Stimulated activated CD4-positive, alpha-beta T cell treated with anti-CD3 and anti-CD28 coated beads, TNF-alpha, amount 100 ng/mL, for 24 hours (primary cell): ENCODE measurements around the gene COL6A2.
"Not testable (repeated sequence)": the region's sequence is repeated elsewhere in the genome, so short reads cannot be mapped to it uniquely, and the experiment has no call there.

Source experiments
- DNase-seq, 3 experiments: peaks; one replicate each; pipeline ENCODE4 v3.0.0-alpha.2; 2020; ENCODE audit warnings: low read depth in 3 of 3

Gene COL6A2

GRCh38 chr21:46094401-46095082 lies 3.4 kb upstream of the COL6A2 start:
- DNase-seq, result no peak

DNA sequence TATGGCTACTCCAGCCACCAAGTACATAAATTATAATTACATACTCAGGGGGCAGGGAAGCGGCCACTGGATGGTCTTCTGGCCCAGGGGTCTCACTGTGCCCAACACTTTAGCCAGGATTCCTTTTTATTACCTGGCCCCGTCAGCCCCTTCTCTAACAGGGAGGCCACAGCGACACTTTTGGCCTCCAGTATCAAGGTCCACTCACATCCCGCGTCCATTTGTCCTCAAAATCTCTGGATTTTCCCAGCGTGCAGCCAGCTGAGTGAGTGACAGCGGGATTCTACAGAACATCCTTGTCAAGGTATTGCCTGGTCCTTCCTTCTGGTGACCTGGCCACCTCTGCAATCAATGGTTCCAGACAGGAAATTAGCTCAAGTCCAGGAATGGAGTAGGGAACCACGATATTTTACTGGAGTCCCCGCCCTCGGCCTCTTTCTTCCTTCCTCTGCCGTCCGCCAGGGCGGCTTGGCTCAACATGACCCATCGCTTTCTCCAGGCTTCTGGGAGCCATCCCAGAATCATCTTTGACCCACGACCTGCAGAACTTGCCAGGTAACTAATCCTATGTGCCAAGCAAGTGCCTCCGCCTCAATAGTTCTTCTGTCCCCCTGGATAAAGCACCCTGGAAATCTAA lies 2.7 kb upstream of the COL6A2 start:
- no peak for DNase-seq

GRCh38 chr21:46095814-46096595 lies 1.9 kb upstream of the COL6A2 start:
- DNase-seq, result no peak

DNA sequence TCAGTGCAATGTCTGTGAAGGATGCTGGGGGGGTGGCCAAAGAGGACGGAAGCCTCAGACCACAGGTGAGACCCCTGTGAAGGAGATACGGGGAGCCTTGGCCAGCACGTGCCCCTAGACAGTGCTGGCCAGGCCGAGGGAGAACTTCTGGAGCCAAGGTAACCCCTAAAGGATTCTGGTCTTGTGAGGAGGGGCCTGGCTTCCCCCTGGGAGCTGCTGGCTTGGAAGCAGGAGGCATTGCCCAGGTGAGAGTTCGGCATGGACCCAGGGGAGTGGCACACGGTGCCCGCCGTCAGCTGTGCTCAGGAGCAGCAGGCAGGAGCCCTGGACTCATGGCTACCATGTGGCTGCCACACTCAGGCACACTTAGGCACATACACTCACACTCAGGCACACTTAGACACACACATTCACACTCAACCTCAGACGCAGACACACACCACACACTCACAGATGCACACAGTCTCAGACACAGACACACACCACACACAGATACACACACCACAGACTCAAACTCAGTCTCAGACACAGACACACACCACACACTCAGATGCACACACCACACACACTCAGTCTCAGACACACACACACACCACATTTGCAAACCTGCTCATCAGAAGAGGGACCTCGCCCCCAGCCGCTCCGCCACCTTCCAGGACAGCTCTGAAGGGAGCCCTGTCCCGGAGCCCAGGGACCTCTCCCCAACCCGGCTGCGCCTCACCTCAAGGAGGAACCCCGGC lies 1.1 kb upstream of the COL6A2 start:
- no peak for DNase-seq

DNA sequence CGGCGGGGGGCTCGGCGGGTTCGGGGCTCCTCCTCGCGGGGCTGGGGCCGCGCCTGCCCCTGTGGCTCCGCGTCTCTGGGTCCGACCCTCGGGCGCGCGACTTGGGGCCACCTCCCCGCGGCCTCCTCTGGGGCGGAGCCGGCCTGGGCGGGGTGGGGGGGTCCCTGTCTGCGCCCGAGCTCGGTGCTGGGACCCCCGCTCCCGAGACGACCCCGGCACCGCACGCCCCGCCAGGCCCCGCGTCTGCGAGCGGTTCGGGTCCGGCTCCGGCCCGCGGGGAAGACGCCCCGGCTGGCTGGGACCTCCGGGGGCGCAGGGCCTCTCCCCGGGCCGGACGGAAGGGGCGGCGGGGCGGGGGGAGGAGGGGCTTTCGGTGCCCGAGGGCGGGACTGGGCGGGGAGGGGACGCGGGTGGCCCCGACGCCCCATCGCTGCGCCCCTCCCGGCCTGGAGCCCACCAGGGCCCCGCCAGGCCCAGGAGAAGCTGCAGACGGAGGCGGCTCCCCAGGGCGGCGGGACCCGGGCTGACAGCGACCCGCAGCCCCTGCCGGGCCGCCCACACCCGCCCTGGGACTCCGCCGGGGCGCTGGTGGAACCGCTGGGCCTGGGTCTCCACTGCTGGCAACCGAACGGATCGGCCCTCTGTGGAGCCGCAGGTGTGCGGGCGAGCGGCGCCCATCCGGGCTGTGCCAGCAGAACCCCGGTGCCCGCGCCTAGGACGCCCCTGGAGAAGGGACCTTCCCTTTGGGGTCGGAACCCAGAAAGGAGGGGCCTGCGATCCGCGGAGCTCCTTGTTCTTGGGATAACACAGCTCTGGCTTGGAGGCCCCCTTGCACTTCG lies 610 bp downstream of the COL6A2 start:
- no peak for DNase-seq

GRCh38 chr21:46099476-46099875 lies 1.6 kb downstream of the COL6A2 start:
- DNase-seq, result no peak

DNA sequence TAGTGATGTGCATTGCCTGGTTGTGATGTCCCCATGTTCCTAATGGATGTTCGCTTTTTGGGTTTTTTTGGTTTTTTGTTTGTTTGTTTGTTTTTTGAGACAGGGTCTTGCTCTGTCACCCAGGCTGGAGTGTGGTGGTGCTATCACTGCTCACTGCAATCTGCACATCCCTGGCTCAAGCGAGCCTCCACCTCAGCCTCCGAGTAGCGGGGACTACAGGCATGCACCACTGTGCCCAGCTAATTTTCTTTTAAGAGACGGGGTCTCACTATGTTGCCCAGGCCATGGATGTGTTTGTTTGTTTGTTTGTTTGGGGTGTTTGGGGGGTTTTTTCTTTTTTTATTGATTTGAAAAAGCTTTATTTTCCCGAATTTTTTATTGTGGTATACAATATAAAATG lies 2.1 kb downstream of the COL6A2 start:
- DNase-seq, result no peak

GRCh38 chr21:46100426-46100825 lies 2.5 kb downstream of the COL6A2 start:
- DNase-seq, result no peak

DNA sequence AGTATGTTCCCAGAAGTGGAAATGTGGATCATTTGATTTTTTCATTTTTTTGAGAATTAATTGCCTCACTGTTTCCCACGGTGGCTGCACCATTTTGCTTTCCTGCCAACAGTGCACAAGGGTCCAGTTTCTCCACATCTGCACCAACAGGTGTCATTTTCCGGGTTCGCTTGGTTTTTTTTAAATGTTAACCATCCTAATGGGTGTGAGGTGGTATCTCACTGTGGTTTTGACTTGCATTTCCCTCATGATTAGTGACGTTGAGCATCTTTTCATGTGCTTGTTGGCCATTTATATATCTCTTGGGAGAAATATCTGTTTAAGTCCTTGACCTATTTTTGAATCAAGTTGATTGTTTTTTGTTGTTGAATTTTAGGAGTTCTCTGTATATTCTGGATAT lies 3.0 kb downstream of the COL6A2 start:
- DNase-seq, result no peak

GRCh38 chr21:46104104-46104503 lies 6.2 kb downstream of the COL6A2 start:
- DNase-seq, result no peak

DNA sequence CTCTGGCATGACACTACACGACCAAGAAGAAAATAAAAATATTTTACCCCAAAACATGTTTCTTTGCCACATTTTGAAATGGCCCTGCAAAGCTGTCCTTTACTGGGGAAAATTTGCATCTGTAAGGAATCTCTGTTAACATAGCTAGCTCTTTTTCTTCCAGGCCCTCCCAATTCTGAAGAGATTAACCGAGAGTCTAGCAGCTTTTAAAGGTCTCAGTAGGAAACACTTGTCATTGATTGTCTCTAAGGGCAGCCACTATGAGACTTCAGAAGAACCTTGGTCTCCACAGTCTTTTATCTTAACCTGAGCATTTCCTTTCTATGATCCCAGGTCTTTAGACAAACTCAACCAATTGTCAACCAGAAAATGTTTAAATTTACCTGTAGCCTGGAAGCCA lies 9.5 kb downstream of the COL6A2 start:
- DNase-seq, result not testable (repeated sequence)

DNA sequence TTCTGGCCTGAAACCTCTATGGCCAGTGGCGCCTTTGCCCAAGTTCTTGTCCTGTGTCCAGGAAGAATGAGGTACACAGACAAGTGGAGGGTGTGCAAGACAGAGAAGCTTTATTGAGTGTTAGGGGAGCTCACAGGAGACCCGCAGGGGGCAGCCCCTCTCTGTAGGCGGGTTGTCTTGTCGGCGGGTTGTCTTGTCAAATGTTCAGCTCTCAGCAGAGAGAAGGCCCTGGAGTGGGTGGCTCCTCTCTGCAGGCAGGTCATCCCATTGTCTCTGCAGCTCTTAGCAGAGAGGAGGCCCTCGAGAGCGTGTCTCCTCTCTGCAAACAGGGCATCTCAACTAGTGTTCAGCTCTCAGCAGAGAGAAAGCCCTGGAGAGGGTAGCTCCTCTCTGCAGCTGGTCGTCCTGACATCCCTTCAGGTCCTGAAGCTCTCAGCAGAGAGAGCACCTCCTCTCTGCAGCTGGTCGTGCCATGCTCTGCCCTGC lies 11.0 kb downstream of the COL6A2 start:
- no peak for DNase-seq

DNA sequence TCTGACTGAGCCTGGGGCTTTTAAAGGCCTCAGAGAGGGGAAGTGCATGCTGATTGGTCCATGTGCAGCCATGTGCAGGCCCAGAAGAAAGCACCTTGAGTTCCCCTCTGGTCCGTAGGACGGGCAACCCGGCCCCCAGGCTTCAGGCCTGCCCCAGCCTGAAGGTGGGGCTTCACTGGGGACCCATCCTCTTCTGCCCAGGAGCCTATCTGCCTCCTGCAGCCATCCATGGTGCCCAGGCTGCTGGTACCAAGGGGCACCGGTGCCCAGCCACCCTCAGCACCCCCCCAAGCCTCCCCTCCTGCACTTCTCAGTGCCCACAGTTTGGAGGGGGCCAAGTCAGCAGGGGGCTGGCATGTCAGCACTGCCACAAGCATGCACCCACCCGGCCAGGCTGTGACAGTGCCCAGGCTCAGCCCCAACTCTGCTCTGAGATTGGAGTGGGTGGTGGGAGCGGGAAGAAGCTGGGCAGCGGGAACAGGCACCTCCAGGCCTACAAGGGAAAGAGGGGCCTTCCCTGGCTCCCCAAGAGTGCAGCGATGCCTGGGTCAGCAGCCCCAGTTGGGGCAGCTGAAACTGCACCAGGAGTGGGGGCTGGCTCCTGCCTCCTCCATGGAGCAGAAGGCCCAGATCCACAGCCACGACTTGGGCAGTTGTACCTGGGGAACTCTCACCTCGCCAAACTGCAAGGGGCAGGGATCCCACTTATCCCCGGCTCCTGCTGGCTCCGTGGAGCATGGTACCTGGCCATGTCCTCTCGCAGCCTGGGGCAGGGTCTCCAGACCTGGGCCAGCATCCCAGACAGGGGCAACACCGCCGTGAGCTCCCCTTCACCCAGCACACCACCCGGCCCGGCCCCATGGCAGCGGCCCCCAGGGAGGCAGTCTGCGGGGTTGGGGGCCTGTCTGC lies 11.7 kb downstream of the COL6A2 start:
- no peak for DNase-seq

GRCh38 chr21:46110499-46111192 lies 12.7 kb downstream of the COL6A2 start:
- no peak for DNase-seq

GRCh38 chr21:46111193-46111571 lies 13.3 kb downstream of the COL6A2 start:
- no peak for DNase-seq

- no peak for DNase-seq
Measured at GRCh38 chr21:46111857-46112724, 14.2 kb downstream of the COL6A2 start.

DNA sequence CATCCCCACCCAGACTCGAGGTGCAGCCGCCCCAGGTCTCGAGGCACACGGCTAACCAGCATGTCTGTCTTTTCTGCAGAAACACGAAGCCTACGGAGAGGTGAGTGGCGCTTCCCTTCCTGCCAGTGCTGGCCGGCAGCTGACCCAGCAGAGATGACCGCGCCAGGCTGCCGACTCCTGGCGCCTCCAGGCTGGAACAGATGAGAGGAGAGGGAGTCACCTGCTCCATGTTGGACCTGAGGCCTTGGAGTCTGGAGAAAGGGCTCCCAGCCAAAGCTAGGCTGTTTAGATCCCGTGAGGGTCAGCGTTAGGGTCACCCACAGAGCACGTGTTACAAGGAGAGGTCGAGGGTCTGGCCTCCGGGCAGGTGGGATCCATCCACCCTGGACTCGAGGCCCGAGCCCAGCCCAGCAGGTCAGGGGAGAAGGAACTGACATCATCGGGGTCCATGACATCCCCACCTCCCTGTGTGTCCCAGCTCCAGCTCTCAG lies 14.9 kb downstream of the COL6A2 start:
- DNase-seq, result no peak

DNA sequence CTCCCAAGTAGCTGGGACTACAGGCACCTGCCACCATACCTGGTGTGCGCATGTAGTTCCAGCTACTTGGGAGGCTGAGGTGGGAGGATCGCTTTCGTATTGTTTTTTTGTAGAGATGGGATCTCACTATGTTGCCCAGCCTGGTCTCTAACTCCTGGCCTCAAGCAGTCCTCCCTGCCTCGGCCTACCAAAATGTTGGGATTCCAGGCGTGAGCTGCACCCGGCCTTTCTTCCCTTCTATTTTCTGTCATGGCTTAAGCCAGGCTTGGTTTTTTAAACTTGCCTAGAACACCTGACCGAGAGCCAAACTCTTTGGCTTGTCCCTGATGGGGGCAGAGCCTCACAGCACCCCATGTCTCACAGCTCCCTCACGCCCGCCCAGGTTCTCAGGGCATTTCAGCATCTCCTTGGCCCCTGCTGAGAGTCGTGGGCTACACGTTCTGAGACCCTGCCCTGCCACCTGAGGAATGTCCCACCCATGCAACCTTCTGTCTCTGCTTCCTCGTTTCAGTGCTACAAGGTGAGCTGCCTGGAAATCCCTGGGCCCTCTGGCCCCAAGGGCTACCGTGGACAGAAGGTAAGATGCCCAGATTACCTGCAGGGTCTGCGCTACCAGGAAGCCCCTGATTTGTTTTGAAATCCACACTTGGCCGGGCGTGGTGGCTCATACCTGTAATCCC lies 15.7 kb downstream of the COL6A2 start:
- no peak for DNase-seq
